GM08714 (cell line): ENCODE results near the gene NRG3.

Source experiments
- H3K4me3 ChIP-seq: fragments of 200-500 bp; sonication (Bioruptor generic); 2 replicates; pipeline ENCODE4 v1.5.1; 2014; ENCODE audit warnings: mild to moderate bottlenecking, low read length, inconsistent platforms
- ZNF274 ChIP-seq: IDR thresholded peaks from 2 replicates; pipeline ENCODE4 v1.6.1; 2012; ENCODE audit warnings: mild to moderate bottlenecking, low read depth, low read length

NRG3 gene

DNA sequence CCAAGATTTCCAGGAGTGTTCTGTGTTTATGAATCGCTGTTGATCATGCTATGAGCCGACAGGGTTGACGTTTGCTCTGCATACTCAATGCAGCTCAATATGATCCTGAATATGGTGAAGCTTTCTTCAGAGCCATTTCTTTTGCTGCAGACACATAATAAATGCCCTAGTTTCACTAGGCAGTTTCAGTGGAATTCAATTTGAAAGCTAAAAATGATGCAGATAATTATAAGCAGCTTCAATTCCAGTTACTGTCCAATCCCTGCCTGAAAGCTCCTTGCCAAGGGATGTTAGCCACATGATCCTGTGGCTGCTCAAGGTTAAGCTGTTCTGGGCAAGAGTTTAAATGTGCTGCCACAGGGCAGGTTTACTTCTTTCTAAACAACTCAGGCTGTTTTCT lies 805.6 kb downstream of the NRG3 start:
- TF ChIP-seq ZNF274 = no peak
- no peak overlapping the region for H3K4me3 ChIP-seq

DNA sequence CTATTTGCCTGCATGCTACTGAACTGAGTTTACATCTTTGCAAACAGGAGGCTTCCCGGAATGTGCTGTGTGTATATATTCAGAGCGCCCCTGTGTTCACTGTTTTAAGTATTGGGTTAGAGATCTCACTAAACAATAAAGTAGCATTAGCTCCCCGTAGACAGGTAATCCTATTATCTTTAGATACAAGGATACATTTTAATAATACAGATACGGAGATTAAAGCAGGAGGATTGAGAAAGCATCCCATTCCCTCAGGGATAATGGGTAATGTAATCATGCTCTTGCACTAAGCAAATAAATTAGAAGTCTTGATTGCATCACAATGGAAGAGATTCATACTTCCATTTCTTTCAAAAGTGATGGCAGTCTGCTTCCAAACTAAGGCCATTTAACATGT lies 809.0 kb downstream of the NRG3 start:
- TF ChIP-seq ZNF274 = no peak
- H3K4me3 ChIP-seq = no peak overlapping the region

DNA sequence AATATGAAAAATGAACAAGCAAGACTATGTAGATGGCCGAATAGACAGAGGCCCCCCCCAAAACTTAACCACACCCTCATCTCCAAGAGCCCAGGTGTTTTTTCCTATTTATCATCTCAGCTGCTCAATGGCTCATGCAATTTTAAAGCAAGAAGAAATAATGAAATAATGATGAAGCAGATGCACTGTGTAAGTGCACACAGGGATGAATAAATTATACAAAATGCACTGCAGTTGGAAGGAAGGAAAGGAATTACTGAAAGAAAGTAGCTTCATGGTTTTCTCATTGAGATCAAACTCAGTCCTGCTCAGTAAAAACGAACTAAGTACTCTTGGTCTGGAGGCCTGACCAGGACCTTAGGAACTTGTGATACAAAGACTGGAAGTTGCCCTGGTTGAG lies 810.1 kb downstream of the NRG3 start:
- no peak overlapping the region for H3K4me3 ChIP-seq
- TF ChIP-seq ZNF274 = no peak

DNA sequence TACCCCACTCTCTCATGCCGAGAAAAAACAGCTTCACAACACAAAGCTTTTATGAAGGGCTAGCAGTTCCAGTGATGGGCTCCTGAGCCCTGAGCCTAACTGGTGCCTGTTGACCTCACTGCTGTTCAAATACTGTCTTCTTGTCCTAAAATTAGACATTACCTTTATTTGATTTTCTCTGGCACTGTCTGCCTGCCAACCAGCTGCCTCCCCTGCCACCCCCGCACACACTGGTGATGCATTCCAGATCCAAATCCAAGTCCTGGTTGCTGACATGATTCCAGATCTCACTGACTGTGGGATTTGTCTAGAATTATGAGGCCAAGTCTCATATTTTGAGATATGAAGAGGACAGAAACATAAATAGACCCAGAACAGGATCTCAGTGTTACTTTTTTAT lies 816.2 kb downstream of the NRG3 start:
- TF ChIP-seq ZNF274 = no peak

DNA sequence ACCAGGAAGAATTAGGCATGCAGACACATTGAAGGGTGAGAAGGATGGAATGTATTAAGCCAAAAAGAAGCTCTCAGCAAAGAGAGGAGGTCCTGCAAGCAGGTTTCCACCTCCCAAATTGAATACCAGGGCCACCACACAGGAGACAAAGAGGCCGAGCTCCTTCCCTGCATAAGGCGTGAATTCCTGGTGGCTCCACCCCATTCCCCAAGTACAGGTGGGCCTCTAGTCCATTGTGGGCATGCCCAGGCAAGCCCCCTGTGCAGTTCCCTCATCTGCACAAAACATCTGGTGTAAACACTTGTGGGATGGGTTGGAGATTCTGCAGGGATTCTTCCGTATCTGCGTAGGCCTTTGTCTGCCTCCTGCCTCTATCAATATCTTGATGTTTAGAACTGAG lies 817.5 kb downstream of the NRG3 start:
- no peak for TF ChIP-seq ZNF274
- no peak overlapping the region for H3K4me3 ChIP-seq

More for the DNA sequence above, 816.2 kb downstream of the NRG3 start:
- H3K4me3 ChIP-seq = no peak overlapping the region

DNA sequence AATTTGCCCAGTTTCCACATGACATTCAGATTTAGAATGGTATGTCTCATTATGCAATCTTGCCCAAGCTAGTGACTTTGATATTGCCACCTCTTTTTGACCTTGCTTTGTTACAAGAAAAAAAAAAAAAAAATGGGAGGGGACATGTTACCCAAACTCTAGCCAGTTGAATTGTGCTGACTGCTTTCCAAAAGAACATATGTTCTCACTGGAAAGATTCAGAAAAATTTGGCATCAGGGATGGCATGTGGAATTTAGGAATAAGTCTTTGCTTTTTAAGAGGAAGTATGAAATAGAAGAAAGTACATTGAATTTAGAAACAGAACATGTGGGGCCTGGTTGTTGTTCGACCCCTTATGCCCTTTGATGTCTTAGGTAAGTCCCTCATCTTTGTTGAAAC lies 846.8 kb downstream of the NRG3 start:
- TF ChIP-seq ZNF274 = no peak
- no peak overlapping the region for H3K4me3 ChIP-seq

DNA sequence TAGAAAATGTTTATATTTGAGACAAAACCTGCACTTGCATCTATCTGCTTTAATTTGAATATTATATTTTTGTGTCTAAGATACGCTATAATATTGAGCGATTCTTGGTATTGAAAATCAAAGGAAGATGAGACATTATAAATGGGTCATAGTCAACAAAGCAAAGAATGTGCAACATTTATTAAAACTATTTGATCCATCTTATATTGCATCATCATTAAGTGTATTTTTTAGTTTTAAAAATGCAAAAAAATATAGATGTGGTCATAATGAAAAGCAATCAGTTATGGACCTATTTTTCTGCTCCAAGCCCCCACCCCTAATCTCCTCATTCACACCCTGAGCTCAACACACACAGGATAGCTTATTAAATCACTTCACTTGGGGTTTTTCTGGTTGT lies 847.3 kb downstream of the NRG3 start:
- no peak overlapping the region for H3K4me3 ChIP-seq
- TF ChIP-seq ZNF274 = no peak

DNA sequence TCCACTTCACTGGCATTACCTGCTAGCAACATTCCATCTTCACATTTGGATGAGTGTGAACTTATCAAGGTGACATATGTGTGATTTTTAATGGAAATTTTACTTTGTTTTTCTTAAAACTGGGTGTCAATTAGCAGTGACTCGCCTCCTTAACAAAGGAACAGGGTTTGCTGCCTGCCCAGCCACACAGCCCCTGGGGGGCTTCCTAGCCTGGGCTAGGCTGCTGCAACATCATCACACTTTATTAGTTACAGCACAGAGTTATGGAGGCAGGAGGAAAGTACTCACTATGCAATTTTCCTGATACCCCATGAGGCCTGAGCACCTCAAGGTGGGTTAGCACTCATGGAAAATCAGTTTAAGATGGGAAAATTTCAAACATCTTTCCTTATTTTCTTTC lies 861.3 kb downstream of the NRG3 start:
- no peak overlapping the region for H3K4me3 ChIP-seq
- TF ChIP-seq ZNF274 = no peak

DNA sequence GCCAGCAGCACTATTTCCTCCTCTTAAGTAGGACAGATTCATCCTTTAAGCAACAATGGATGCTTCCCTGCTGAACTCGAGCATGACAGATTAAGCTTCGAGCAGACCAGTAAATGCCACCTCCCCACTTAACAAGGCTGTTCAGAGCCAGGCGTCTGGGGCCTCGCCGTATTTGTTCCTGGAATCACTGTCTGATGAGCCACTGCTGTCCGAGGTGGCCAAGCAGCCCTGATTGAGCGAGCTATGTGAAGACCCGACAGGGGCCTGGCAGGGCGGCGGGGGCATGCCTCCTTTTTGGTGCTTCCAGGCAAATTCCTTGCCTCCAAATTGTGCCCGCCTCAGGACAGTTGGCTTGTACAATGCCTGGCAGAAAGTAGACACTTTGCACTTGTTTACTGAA lies 862.6 kb downstream of the NRG3 start:
- no peak for TF ChIP-seq ZNF274
- no peak overlapping the region for H3K4me3 ChIP-seq

DNA sequence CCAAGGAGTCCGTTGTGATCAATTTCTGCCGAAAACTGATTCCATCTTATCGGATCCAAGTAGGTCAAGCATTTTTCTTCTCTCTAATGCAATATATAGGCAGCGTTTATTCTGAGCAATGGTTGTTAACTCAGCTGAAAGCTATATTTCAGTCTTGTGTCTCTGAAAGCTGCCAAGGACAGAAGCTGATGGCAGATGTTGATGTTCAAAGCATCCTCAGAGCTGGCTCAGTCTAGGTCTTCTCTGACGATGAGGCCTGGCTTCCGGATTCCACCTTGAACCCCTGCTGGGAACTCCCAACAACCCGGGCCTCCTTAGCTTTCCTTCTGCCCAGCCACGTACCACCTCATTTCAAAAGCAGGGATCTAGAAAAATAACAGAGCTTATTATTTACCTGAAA lies 863.6 kb downstream of the NRG3 start:
- no peak overlapping the region for H3K4me3 ChIP-seq
- no peak for TF ChIP-seq ZNF274

DNA sequence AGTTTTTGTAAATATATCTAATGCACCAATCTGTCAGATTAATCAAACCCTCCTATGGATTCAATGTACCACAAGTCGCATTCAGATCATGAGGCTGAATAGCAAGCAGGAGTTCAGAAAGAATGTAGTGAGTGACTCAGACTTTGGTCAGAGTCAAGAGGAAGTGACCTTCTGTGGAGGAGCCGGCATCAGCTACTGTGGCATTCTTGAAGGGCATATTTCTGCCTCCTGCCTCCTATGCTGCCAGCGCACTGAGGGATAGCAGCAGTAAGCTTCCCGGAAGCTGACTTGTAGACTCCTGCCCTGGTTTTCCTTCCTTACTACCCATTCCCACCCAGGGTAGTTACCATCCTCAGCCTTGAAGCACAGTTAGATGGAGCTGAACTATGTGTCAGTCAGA lies 867.5 kb downstream of the NRG3 start:
- H3K4me3 ChIP-seq = no peak overlapping the region
- no peak for TF ChIP-seq ZNF274

DNA sequence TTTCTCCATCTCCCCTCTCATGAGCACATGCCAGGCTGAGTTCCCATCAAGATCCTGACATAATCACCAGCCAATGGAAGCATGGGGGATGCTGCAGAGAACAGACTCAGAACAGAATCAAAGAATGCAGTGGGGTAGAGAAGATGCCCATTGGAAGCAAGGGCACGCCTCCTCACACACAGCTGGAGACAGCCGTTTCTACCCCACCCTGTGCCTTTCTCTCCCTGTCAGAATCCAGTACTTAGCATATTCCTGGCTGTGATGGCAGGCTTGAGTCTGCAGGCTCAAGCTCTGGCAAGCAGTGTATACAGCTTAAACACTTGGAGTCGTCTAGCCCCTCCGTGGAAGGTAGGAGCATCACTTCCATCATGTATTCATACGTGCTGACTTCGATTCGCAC lies 867.9 kb downstream of the NRG3 start:
- TF ChIP-seq ZNF274 = no peak
- H3K4me3 ChIP-seq = no peak overlapping the region

DNA sequence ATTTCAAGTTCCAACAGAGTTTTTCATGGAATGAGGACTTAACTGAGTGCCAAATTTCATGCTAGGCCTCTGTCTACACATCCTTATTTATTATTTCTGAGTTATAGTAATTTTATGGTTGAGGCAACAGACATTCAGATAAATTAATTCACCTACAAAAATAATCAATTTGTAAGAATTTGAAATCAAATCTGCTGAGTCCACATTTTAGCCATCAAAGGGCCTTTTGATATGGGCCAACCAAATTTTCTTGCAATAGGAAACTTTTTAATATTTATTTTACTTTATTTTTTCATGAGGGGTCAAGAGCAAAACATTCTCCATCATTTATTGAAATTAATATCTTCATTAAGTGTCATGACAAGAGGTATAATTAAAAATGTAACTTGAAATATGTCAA lies 875.5 kb downstream of the NRG3 start:
- no peak for TF ChIP-seq ZNF274
- H3K4me3 ChIP-seq = no peak overlapping the region

DNA sequence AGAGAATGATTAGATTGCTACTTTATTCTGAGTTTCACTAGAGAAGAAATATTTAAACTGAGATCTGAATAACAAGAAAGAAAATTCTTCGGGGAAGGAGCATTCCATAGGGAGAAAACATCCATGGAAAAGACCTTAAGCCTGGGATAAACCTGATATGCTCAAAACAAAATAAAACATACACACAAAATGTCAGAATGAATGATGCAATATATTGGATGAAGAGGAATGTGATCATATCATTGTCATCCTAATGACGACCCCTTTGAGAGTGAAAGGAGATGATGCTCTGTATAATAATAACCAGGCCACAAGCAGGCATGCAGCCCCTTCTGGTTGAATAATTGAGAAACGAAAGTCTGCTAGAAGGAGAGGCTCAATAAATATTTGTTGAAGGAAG lies 882.4 kb downstream of the NRG3 start:
- TF ChIP-seq ZNF274 = no peak
- H3K4me3 ChIP-seq = no peak overlapping the region

DNA sequence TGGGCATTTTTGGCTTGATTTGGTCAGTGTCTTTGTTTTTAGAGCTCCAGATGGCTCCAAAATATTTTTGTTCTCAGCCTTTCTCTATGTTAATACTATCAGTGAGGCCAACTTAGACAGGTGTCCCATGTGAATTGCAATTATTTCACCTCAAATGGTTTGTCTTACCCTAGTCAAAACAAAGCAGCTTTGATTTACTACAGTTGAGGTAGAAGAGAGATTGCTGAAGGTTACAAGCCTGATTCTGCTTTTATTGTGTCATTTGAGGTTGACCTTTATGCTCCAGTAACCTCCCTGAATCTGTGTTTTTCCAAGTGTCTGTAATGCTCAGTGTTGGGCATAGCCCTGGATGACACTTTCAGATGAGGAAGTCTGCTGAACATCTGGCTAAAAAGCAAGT lies 882.9 kb downstream of the NRG3 start:
- no peak for TF ChIP-seq ZNF274
- no peak overlapping the region for H3K4me3 ChIP-seq

DNA sequence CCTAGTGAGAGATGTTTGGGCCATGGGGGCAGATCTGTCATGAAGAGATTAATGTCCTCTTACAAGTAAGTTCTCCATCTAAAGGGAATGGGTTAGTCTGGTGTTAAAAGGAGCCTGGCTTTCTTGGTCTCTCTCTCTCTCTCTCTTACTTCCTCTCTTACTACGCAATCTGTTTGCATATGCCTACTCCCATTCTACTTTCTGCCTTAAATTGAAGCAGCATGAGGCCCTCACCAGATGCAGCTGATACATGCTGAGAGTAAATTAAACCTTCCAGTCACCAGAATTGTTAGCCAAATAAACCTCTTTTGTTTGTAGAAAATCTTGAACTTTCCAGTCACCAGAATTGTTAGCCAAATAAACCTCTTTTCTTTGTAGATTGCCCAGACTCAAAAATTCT lies 884.1 kb downstream of the NRG3 start:
- no peak overlapping the region for H3K4me3 ChIP-seq

DNA sequence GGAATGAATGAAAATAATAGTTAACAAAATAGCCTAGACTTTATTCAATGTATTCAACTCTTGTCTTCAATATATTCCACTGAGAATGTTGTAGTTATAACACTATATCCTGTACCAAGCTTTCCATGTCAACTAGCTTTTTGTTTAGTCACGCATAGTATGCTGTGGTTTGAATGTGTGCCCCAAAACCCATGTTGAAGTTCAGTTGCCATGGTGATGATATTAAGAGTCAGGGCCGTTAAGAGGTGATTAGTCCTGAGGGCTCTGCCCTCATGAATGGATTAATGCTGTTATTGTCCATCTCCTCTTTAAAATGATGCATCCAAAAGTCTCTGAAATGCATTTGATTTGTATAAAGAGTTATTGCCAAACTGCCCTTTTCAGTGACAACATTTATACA lies 887.6 kb downstream of the NRG3 start:
- TF ChIP-seq ZNF274 = no peak
- no peak overlapping the region for H3K4me3 ChIP-seq

More for the DNA sequence above, 884.1 kb downstream of the NRG3 start:
- TF ChIP-seq ZNF274 = no peak
